T-helper 1 cell treated with Interleukin-12 subunit alpha and Interleukin-12 subunit beta and Interleukin-4 antibody, amounts not matched to agents 30 μg/mL and 1 μg/mL, for 36 hours (primary cell): ENCODE results near the gene RETN.

ENCODE experiments used
- H3K27ac Mint-ChIP-seq: one replicate; pipeline ENCODE4 v1.8.0; 2021; ENCODE audit warnings: mild to moderate bottlenecking, mixed read lengths
- H3K27me3 Mint-ChIP-seq: one replicate; pipeline ENCODE4 v1.8.0; 2021; ENCODE audit warnings: low read depth, mixed read lengths
- H3K36me3 Mint-ChIP-seq: one replicate; pipeline ENCODE4 v1.8.0; 2021; ENCODE audit warnings: low read depth, mixed read lengths
- H3K4me1 Mint-ChIP-seq: one replicate; pipeline ENCODE4 v1.8.0; 2021; ENCODE audit warnings: low read depth, mixed read lengths
- H3K4me3 Mint-ChIP-seq: one replicate; pipeline ENCODE4 v1.8.0; 2021; ENCODE audit warnings: mild to moderate bottlenecking, moderate library complexity, mixed read lengths
- H3K9me3 Mint-ChIP-seq: one replicate; pipeline ENCODE4 v1.8.0; 2021; ENCODE audit warnings: mixed read lengths

RETN gene

DNA sequence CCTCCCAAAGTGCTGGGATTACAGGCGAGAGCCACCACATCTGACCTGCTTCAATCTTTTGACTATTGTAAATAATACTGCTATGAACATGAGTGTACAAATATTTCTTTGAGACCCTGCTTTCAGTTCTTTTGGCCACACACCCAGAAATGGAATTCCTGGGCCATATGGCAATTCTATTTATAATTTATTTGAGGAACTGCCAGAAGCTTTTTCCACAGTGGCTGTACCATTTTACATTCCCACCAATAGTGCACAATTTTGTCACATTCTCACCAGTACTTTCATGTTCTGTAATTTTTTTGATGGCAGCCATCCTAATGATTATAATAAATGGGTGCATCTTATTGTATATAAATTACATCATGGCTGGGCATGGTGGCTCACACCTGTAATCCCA is 46.8 kb downstream of the RETN start:
- Mint-ChIP-seq H3K27ac (no peak overlapping the region), H3K27me3 (no peaks in the 10 kb centered on the region), H3K4me1 (no peaks in the 10 kb centered on the region), H3K9me3 (peaks cover 6% of the 10 kb centered on the region), H3K4me3 (no peak overlapping the region), H3K36me3 (no peaks in the 10 kb centered on the region)

DNA sequence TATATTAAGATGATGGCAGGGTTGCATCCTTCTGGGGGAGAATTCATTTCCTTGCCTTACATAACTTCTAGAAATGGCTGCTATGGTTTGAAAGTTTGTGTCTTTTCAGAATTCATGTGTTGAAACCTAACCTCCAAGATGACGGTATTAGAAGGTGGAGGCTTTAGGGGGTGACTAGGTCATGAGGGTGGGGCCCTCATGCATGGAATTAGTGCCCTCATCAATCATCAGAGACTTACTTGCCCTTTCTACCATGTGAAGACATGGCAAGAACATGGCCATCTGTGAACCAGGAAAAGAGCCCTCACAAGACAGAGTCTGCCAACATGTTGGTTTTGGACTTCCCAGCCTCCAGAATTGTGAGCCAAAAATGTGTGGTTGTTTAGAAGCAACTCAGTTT is 47.9 kb downstream of the RETN start:
- Mint-ChIP-seq H3K4me1 (no peaks in the 10 kb centered on the region), H3K27ac (no peak overlapping the region), H3K9me3 (peaks cover 6% of the 10 kb centered on the region), H3K36me3 (no peaks in the 10 kb centered on the region), H3K27me3 (no peaks in the 10 kb centered on the region), H3K4me3 (no peak overlapping the region)

DNA sequence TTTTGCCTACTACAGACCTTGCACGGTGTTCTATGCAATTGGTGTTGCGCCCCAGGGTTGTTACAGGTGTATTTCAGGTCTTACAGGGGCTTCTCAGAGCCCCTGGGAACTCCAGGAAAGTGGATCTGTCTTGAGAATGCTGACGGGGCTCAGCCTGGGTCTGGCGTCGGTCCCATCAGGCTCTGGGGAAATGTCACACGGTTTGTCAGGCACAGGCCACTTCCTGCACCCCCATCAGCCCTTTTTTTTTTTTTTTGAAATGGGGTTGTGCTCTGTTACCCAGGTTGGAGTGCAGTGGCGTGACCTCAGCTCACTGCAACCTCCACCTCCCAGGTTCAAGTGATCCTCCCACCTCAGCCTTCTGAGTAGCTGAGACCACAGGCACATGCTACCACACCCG is 49.8 kb downstream of the RETN start:
- Mint-ChIP-seq H3K36me3 (no peaks in the 10 kb centered on the region), H3K9me3 (peaks cover 6% of the 10 kb centered on the region), H3K27me3 (no peaks in the 10 kb centered on the region), H3K4me3 (no peak overlapping the region), H3K4me1 (no peaks in the 10 kb centered on the region), H3K27ac (no peak overlapping the region)
